Endothelial cell of umbilical vein (primary cell): ENCODE results near the gene HCRT.

Experiments used
- GATA2 ChIP-seq: IDR thresholded peaks from 2 replicates; pipeline ENCODE4 v1.7.0; 2011; ENCODE audit warnings: low read depth, mild to moderate bottlenecking, moderate library complexity, mixed read lengths, low read length; ENCODE audit not compliant: insufficient read length, insufficient read depth
- MYC ChIP-seq: IDR thresholded peaks from one replicate; pipeline ENCODE4 v1.6.1; 2011; ENCODE audit warnings: mild to moderate bottlenecking, low read depth, low read length
- POLR2A ChIP-seq: IDR thresholded peaks from 2 replicates; pipeline ENCODE4 v1.6.1; 2012; ENCODE audit warnings: low read depth, mild to moderate bottlenecking, control low read depth, low read length
- POLR2AphosphoS5 ChIP-seq: IDR thresholded peaks from 2 replicates; pipeline ENCODE4 v1.6.1; 2012; ENCODE audit warnings: low read depth, mild to moderate bottlenecking, control low read depth, low read length, moderate library complexity; ENCODE audit not compliant: insufficient read depth
- TF ChIP-seq, protein P1 (sequence below), 2 donors: IDR thresholded peaks; 1 replicate in 1 of 2; 2 replicates in 1 of 2; pipeline ENCODE4 v1.5.1; 2011; ENCODE audit warnings: low read length in 2 of 2, mild to moderate bottlenecking in 2 of 2, moderate library complexity in 2 of 2, control low read depth in 1 of 2, inconsistent platforms in 1 of 2, low read depth in 1 of 2; ENCODE audit not compliant: insufficient read depth in 1 of 2; ENCODE audit errors: extremely low read depth in 1 of 2
- TF ChIP-seq, protein P2 (sequence below): IDR thresholded peaks from 2 replicates; pipeline ENCODE4 v1.6.1; 2011; ENCODE audit not compliant: insufficient read depth, insufficient read length

DNA sequence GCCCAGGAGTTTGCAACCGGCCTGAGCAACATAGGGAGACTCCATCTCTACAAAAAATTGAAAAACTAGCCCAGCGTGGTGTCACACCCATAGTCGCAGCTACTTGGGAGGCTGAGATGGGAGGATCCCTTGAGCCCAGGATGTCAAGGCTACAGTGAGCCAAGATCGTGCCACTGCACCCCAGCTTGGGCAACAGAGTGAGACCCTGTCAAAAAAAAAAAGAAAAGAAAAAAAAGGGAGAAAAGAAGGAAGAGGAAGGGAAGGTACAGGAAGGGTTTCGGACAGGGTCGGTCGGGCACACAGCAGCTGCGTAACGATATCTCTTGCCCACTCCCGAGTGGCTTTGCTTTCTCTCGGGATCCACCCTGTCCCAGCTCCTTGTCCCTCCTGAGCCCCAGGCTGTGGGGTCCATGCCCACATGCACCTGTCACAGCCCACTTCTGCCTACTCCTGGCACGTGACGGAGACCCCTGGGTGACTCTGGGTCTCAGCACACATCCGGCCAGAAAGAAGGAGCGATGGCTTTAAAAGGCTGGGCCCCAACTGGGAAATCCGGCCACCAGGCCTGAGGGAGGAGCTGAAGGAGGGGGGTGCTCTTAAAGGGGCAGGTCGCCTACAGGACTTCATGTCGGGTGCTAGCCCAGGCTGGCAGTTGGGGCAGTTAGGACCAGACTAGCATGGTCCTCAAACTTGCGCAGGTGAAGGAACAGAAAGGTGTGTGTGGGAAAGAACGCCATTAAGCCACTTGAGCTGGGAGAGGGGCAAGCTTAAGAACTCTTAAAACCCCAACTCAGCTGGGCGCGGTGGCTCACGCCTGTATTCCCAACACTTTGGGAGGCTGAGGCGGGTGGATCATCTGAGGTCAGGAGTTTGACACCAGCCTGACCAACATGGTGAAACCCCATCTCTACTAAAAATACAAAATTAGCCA lies 9.0 kb upstream of the HCRT start, which contains the start of gene GHDC:
- TF ChIP-seq POLR2A (peak; percentile 57), GATA2 (no peak), POLR2AphosphoS5 (peak; percentile 36), MYC (no peak)
- TF ChIP-seq, protein P1, sequence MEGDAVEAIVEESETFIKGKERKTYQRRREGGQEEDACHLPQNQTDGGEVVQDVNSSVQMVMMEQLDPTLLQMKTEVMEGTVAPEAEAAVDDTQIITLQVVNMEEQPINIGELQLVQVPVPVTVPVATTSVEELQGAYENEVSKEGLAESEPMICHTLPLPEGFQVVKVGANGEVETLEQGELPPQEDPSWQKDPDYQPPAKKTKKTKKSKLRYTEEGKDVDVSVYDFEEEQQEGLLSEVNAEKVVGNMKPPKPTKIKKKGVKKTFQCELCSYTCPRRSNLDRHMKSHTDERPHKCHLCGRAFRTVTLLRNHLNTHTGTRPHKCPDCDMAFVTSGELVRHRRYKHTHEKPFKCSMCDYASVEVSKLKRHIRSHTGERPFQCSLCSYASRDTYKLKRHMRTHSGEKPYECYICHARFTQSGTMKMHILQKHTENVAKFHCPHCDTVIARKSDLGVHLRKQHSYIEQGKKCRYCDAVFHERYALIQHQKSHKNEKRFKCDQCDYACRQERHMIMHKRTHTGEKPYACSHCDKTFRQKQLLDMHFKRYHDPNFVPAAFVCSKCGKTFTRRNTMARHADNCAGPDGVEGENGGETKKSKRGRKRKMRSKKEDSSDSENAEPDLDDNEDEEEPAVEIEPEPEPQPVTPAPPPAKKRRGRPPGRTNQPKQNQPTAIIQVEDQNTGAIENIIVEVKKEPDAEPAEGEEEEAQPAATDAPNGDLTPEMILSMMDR (IDR thresholded peaks at IDR 0.05; ENCODE audit: extremely low read depth in 1 of 2, insufficient read depth in 1 of 2, low read depth in 1 of 2, low read length in 2 of 2): no peak
- TF ChIP-seq, protein P2, sequence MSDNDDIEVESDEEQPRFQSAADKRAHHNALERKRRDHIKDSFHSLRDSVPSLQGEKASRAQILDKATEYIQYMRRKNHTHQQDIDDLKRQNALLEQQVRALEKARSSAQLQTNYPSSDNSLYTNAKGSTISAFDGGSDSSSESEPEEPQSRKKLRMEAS: no peak
